Measurements from ENCODE around the gene RING1. TPM values are rescaled to one million over a fixed set of nuclear protein-coding genes. Genes with fewer than 3 reads are reported as not detected.
A peak's percentile ranks its signal among the peaks of the same experiment; 100 is the strongest.

RING1 gene
- total RNA-seq, 1 donor from 2014 or later, result 12.1 TPM

- peaks cover 45% of the 10 kb centered on the region for H4K20me1 ChIP-seq (ENCODE audit: low read depth)
- peaks cover 20% of the 10 kb centered on the region for H3K79me2 ChIP-seq (ENCODE audit: low read depth)
- no peak overlapping the region for H3K27ac ChIP-seq
- Mint-ChIP-seq H3K27ac (no peak overlapping the region), H3K27me3 (ENCODE audit: insufficient read depth, low read depth) (peaks cover 16% of the 10 kb centered on the region), H3K9me3 (no peaks in the 10 kb centered on the region), H3K4me1 (peaks cover 69% of the 10 kb centered on the region), H3K4me3 (peak overlapping the region; percentile 99), H3K36me3 (peaks cover 17% of the 10 kb centered on the region)
- peaks cover 48% of the 10 kb centered on the region for H3K27me3 ChIP-seq
- no peak for TF ChIP-seq EZH2 (IDR thresholded peaks at IDR 0.05)
- no peak for TF ChIP-seq EZH2phosphoT487 (IDR thresholded peaks at IDR 0.05)
- TF ChIP-seq CTCF (IDR thresholded peaks at IDR 0.05), result no peak
- H3K4me1 ChIP-seq, result peaks cover 41% of the 10 kb centered on the region
- DNase-seq (ENCODE audit: low spot score), result no peak
- no peak overlapping the region for H3K9ac ChIP-seq
- no peak overlapping the region for H3K4me3 ChIP-seq
- H3K36me3 ChIP-seq, result no peaks in the 10 kb centered on the region
- H3F3A ChIP-seq (ENCODE audit: low read depth), result peaks cover 53% of the 10 kb centered on the region
- H3K4me2 ChIP-seq, result no peak overlapping the region
- no peaks in the 10 kb centered on the region for H3K9me3 ChIP-seq (ENCODE audit: low read depth)
- H2AFZ ChIP-seq (replicated peaks), result no peak overlapping the region
These were observed 1.6 kb downstream of the RING1 start for GRCh38 chr6:33209856-33210255.

GRCh38 chr6:33211136-33211535 is 2.8 kb downstream of the RING1 start:
- Mint-ChIP-seq H3K27me3 (ENCODE audit: insufficient read depth, low read depth) (peaks cover 16% of the 10 kb centered on the region), H3K4me1 (peaks cover 65% of the 10 kb centered on the region), H3K27ac (no peak overlapping the region), H3K36me3 (peaks cover 17% of the 10 kb centered on the region), H3K4me3 (peak overlapping the region; percentile 99), H3K9me3 (no peaks in the 10 kb centered on the region)
- no peak for DNase-seq (ENCODE audit: low spot score)
- Histone ChIP-seq H3K27ac (no peak overlapping the region), H4K20me1 (ENCODE audit: low read depth) (peaks cover 42% of the 10 kb centered on the region), H3K9ac (no peak overlapping the region), H3K9me3 (ENCODE audit: low read depth) (no peaks in the 10 kb centered on the region), H3K4me3 (no peak overlapping the region), H3K27me3 (peaks cover 54% of the 10 kb centered on the region), H3K4me2 (no peak overlapping the region), H2AFZ (replicated peaks) (no peak overlapping the region), H3F3A (ENCODE audit: low read depth) (peaks cover 40% of the 10 kb centered on the region), H3K36me3 (no peaks in the 10 kb centered on the region), H3K79me2 (ENCODE audit: low read depth) (peaks cover 20% of the 10 kb centered on the region), H3K4me1 (peaks cover 29% of the 10 kb centered on the region)
- TF ChIP-seq EZH2phosphoT487 (IDR thresholded peaks at IDR 0.05), result no peak
- no peak for TF ChIP-seq EZH2 (IDR thresholded peaks at IDR 0.05)
- no peak for TF ChIP-seq CTCF (IDR thresholded peaks at IDR 0.05)

DNA sequence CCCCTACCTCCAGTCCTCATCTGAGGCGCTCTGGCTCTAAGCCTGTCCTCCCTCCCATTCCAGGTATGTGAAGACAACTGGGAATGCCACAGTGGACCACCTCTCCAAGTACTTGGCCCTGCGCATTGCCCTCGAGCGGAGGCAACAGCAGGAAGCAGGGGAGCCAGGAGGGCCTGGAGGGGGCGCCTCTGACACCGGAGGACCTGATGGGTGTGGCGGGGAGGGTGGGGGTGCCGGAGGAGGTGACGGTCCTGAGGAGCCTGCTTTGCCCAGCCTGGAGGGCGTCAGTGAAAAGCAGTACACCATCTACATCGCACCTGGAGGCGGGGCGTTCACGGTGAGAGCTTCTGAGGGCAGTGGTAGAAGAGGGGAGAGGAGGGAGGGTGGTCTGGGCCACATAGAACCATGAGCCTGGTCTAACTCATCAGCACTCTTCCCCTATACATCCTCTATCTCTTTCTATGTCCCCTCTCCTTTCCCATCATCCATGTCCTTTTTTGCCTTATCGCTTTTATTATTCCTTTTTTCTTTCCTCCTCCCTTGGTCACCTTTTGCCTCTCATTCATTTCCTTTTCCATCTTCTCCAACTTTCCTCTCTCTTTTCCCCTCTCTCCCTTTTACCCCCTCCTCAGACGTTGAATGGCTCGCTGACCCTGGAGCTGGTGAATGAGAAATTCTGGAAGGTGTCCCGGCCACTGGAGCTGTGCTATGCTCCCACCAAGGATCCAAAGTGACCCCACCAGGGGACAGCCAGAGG is 3.5 kb downstream of the RING1 start:
- H3K4me1 ChIP-seq, result peaks cover 22% of the 10 kb centered on the region
- peaks cover 17% of the 10 kb centered on the region for H3K36me3 Mint-ChIP-seq
- no peak overlapping the region for H3K9ac ChIP-seq
- H3K27me3 Mint-ChIP-seq (ENCODE audit: insufficient read depth, low read depth), result peaks cover 16% of the 10 kb centered on the region
- no peaks in the 10 kb centered on the region for H3K9me3 Mint-ChIP-seq
- peak; percentile 42 for DNase-seq (ENCODE audit: low spot score)
- H3K36me3 ChIP-seq, result no peaks in the 10 kb centered on the region
- peaks cover 33% of the 10 kb centered on the region for H3F3A ChIP-seq (ENCODE audit: low read depth)
- peaks cover 42% of the 10 kb centered on the region for H4K20me1 ChIP-seq (ENCODE audit: low read depth)
- H3K27me3 ChIP-seq, result peaks cover 60% of the 10 kb centered on the region
- H3K4me3 Mint-ChIP-seq, result peak overlapping the region; percentile 85
- peaks cover 20% of the 10 kb centered on the region for H3K79me2 ChIP-seq (ENCODE audit: low read depth)
- no peaks in the 10 kb centered on the region for H3K9me3 ChIP-seq (ENCODE audit: low read depth)
- no peak overlapping the region for H2AFZ ChIP-seq (replicated peaks)
- H3K4me2 ChIP-seq, result no peak overlapping the region
- TF ChIP-seq EZH2 (IDR thresholded peaks at IDR 0.05) (no peak), CTCF (IDR thresholded peaks at IDR 0.05) (peak; percentile 29)
- H3K27ac Mint-ChIP-seq, result no peak overlapping the region
- H3K27ac ChIP-seq, result no peak overlapping the region
- H3K4me3 ChIP-seq, result no peak overlapping the region
- H3K4me1 Mint-ChIP-seq, result peaks cover 58% of the 10 kb centered on the region

Data from neural progenitor cell (in vitro differentiated cells).